Glomerular visceral epithelial cell (primary cell): ENCODE data around the gene ARSH.
"Not testable (repeated sequence)": the region's sequence is repeated elsewhere in the genome, so short reads cannot be mapped to it uniquely, and the experiment has no call there.

Experiments used
- DNase-seq: peaks from one replicate; pipeline ENCODE4 v3.0.0-alpha.2; 2016; ENCODE audit errors: extremely low spot score

The ARSH gene

GRCh38 chrX:3044196-3044595 is 37.9 kb downstream of the ARSH start:
- no peak for DNase-seq

GRCh38 chrX:3044671-3045070 is 38.3 kb downstream of the ARSH start:
- no peak for DNase-seq

GRCh38 chrX:3046253-3047240 is 40.2 kb downstream of the ARSH start:
- DNase-seq, result peak; percentile 4

- not testable (repeated sequence) for DNase-seq
Measured at GRCh38 chrX:3050523-3051175, 44.3 kb downstream of the ARSH start.

- DNase-seq, result no peak
Measured at GRCh38 chrX:3052860-3053259, 46.5 kb downstream of the ARSH start.

- no peak for DNase-seq
Measured at GRCh38 chrX:3066555-3066954, 60.2 kb downstream of the ARSH start.

GRCh38 chrX:3075959-3076358 is 69.6 kb downstream of the ARSH start:
- no peak for DNase-seq

GRCh38 chrX:3076416-3076991 is 70.2 kb downstream of the ARSH start:
- DNase-seq, result no peak
